Measurements from ENCODE around the gene SPATS2L.

Gene SPATS2L

GRCh38 chr2:200496696-200497095, 190.2 kb downstream of the SPATS2L start:
- Histone ChIP-seq H3K36me3 (ENCODE audit: insufficient read depth, low read length) (no peaks in the 10 kb centered on the region), H3K9ac (ENCODE audit: low read depth, low read length) (no peak overlapping the region)

GRCh38 chr2:200498402-200499162, 192.1 kb downstream of the SPATS2L start:
- Histone ChIP-seq H3K9me3 (ENCODE audit: control insufficient read depth, insufficient read depth, low read length) (no peaks in the 10 kb centered on the region), H3K4me1 (ENCODE audit: insufficient read depth, low read length) (peaks cover 5% of the 10 kb centered on the region; the same call in 1 of the 2 replicates), H3K36me3 (ENCODE audit: insufficient read depth, low read length) (no peaks in the 10 kb centered on the region), H3K9ac (ENCODE audit: low read depth, low read length) (no peak overlapping the region)

More at GRCh38 chr2:200496696-200497095, 190.2 kb downstream of the SPATS2L start:
- Histone ChIP-seq H3K4me1 (ENCODE audit: insufficient read depth, low read length) (peaks cover 5% of the 10 kb centered on the region; the same call in 1 of the 2 replicates), H3K9me3 (ENCODE audit: control insufficient read depth, insufficient read depth, low read length) (peaks cover 2% of the 10 kb centered on the region; the same call in 1 of the 2 replicates)

GRCh38 chr2:200502196-200502595, 195.7 kb downstream of the SPATS2L start:
- no peak overlapping the region for H3K9ac ChIP-seq (ENCODE audit: low read depth, low read length)
- H3K36me3 ChIP-seq (ENCODE audit: insufficient read depth, low read length) = no peaks in the 10 kb centered on the region; the same call in 1 of the 2 replicates
- H3K9me3 ChIP-seq (ENCODE audit: control insufficient read depth, insufficient read depth, low read length) = no peaks in the 10 kb centered on the region
- H3K4me1 ChIP-seq (ENCODE audit: insufficient read depth, low read length) = peaks cover 5% of the 10 kb centered on the region; the same call in 1 of the 2 replicates

GRCh38 chr2:200506679-200507078, 200.2 kb downstream of the SPATS2L start:
- no peaks in the 10 kb centered on the region; the same call in 1 of the 2 replicates for H3K36me3 ChIP-seq (ENCODE audit: insufficient read depth, low read length)
- no peak overlapping the region for H3K9ac ChIP-seq (ENCODE audit: low read depth, low read length)
- H3K9me3 ChIP-seq (ENCODE audit: control insufficient read depth, insufficient read depth, low read length) = no peaks in the 10 kb centered on the region
- H3K4me1 ChIP-seq (ENCODE audit: insufficient read depth, low read length) = no peaks in the 10 kb centered on the region; the same call in 1 of the 2 replicates

- Histone ChIP-seq H3K36me3 (ENCODE audit: insufficient read depth, low read length) (no peaks in the 10 kb centered on the region; the same call in 1 of the 2 replicates), H3K9ac (ENCODE audit: low read depth, low read length) (no peak overlapping the region), H3K9me3 (ENCODE audit: control insufficient read depth, insufficient read depth, low read length) (no peaks in the 10 kb centered on the region), H3K4me1 (ENCODE audit: insufficient read depth, low read length) (no peaks in the 10 kb centered on the region; the same call in 1 of the 2 replicates)
Observed at GRCh38 chr2:200507179-200507578, 200.7 kb downstream of the SPATS2L start.

- H3K9me3 ChIP-seq (ENCODE audit: control insufficient read depth, insufficient read depth, low read length) = no peaks in the 10 kb centered on the region
- H3K36me3 ChIP-seq (ENCODE audit: insufficient read depth, low read length) = no peaks in the 10 kb centered on the region; the same call in 1 of the 2 replicates
- H3K9ac ChIP-seq (ENCODE audit: low read depth, low read length) = peak overlapping the region; percentile 64
Observed at GRCh38 chr2:200509235-200509611, 202.7 kb downstream of the SPATS2L start.

GRCh38 chr2:200509612-200510433, 203.3 kb downstream of the SPATS2L start, which contains the start of gene KCTD18:
TSS of gene KCTD18 (minus strand) at chr2:200510068. CDS start at chr2:200507016, 3,052 bp downstream.
- Histone ChIP-seq H3K9me3 (ENCODE audit: control insufficient read depth, insufficient read depth, low read length) (no peaks in the 10 kb centered on the region), H3K4me1 (ENCODE audit: insufficient read depth, low read length) (no peaks in the 10 kb centered on the region; the same call in 1 of the 2 replicates), H3K9ac (ENCODE audit: low read depth, low read length) (peak within 1 kb of the TSS; percentile 64), H3K36me3 (ENCODE audit: insufficient read depth, low read length) (no peaks in the 10 kb centered on the region)

More at GRCh38 chr2:200509235-200509611, 202.7 kb downstream of the SPATS2L start:
- no peaks in the 10 kb centered on the region; the same call in 1 of the 2 replicates for H3K4me1 ChIP-seq (ENCODE audit: insufficient read depth, low read length)

- Histone ChIP-seq H3K4me1 (ENCODE audit: insufficient read depth, low read length) (no peaks in the 10 kb centered on the region), H3K9ac (ENCODE audit: low read depth, low read length) (no peak overlapping the region), H3K36me3 (ENCODE audit: insufficient read depth, low read length) (no peaks in the 10 kb centered on the region), H3K9me3 (ENCODE audit: control insufficient read depth, insufficient read depth, low read length) (no peaks in the 10 kb centered on the region)
Observed at GRCh38 chr2:200515155-200515554, 208.7 kb downstream of the SPATS2L start.

- no peak overlapping the region for H3K9ac ChIP-seq (ENCODE audit: low read depth, low read length)
- H3K9me3 ChIP-seq (ENCODE audit: control insufficient read depth, insufficient read depth, low read length) = no peaks in the 10 kb centered on the region
- no peaks in the 10 kb centered on the region for H3K36me3 ChIP-seq (ENCODE audit: insufficient read depth, low read length)
- no peaks in the 10 kb centered on the region for H3K4me1 ChIP-seq (ENCODE audit: insufficient read depth, low read length)
Observed at GRCh38 chr2:200523158-200523557, 216.7 kb downstream of the SPATS2L start.

GRCh38 chr2:200523604-200524003, 217.1 kb downstream of the SPATS2L start:
- no peaks in the 10 kb centered on the region for H3K4me1 ChIP-seq (ENCODE audit: insufficient read depth, low read length)
- H3K9me3 ChIP-seq (ENCODE audit: control insufficient read depth, insufficient read depth, low read length) = no peaks in the 10 kb centered on the region
- H3K9ac ChIP-seq (ENCODE audit: low read depth, low read length) = no peak overlapping the region
- H3K36me3 ChIP-seq (ENCODE audit: insufficient read depth, low read length) = no peaks in the 10 kb centered on the region

- Histone ChIP-seq H3K36me3 (ENCODE audit: insufficient read depth, low read length) (no peaks in the 10 kb centered on the region), H3K9ac (ENCODE audit: low read depth, low read length) (no peak overlapping the region), H3K4me1 (ENCODE audit: insufficient read depth, low read length) (no peaks in the 10 kb centered on the region), H3K9me3 (ENCODE audit: control insufficient read depth, insufficient read depth, low read length) (no peaks in the 10 kb centered on the region)
Observed at GRCh38 chr2:200525066-200525465, 218.6 kb downstream of the SPATS2L start.

- Histone ChIP-seq H3K4me1 (ENCODE audit: insufficient read depth, low read length) (no peaks in the 10 kb centered on the region), H3K36me3 (ENCODE audit: insufficient read depth, low read length) (no peaks in the 10 kb centered on the region), H3K9me3 (ENCODE audit: control insufficient read depth, insufficient read depth, low read length) (no peaks in the 10 kb centered on the region), H3K9ac (ENCODE audit: low read depth, low read length) (peak overlapping the region; percentile 79; the same call in 1 of the 2 replicates)
Observed at GRCh38 chr2:200525551-200525881, 219.0 kb downstream of the SPATS2L start.

GRCh38 chr2:200525882-200526651, 219.6 kb downstream of the SPATS2L start, which contains the start of gene SGO2:
TSS of gene SGO2 (plus strand) at chr2:200526207. CDS start at chr2:200532976, 6,769 bp downstream.
- H3K9ac ChIP-seq (ENCODE audit: low read depth, low read length) = peak within 1 kb of the TSS; percentile 79
- no peaks in the 10 kb centered on the region for H3K36me3 ChIP-seq (ENCODE audit: insufficient read depth, low read length)
- H3K9me3 ChIP-seq (ENCODE audit: control insufficient read depth, insufficient read depth, low read length) = no peaks in the 10 kb centered on the region
- H3K4me1 ChIP-seq (ENCODE audit: insufficient read depth, low read length) = no peaks in the 10 kb centered on the region

- no peaks in the 10 kb centered on the region for H3K36me3 ChIP-seq (ENCODE audit: insufficient read depth, low read length)
- no peak overlapping the region for H3K9ac ChIP-seq (ENCODE audit: low read depth, low read length)
- no peaks in the 10 kb centered on the region for H3K4me1 ChIP-seq (ENCODE audit: insufficient read depth, low read length)
- H3K9me3 ChIP-seq (ENCODE audit: control insufficient read depth, insufficient read depth, low read length) = no peaks in the 10 kb centered on the region
Observed at GRCh38 chr2:200528228-200528627, 221.7 kb downstream of the SPATS2L start.
